Right ventricle myocardium superior (tissue), 1 donor: ENCODE results near the gene ACOX1. TPM values are rescaled to one million over a fixed set of nuclear protein-coding genes. Genes with fewer than 3 reads are reported as not detected.

Source experiments
- ATAC-seq: fragments of 200-7000 bp; cut with Tn5 transposase; one replicate; pipeline ENCODE4 v1.9.1; 2020; ENCODE audit warnings: mild to moderate bottlenecking; ENCODE audit not compliant: poor library complexity
- DNase-seq: peaks from one replicate; pipeline ENCODE4 v3.0.0-alpha.2; 2020
- intact Hi-C: fragments of 100-400 bp; cut with DNase I; formaldehyde crosslinking; loops from one replicate; pipeline ENCODE4 v1.11.2; 2022
- total RNA-seq: library from RNA; stranded (reverse); fragmentation: NEBNext Ultra II Directional; extraction: Animal tissue kit (Norgen Biotek cat#: 25700); gene quantifications from one replicate; pipeline ENCODE4 v1.2.1, GENCODE V29; 2021
- donor health status: DM: no; HTN: yes; CAD: no; lungs with severe emphysema.

The ACOX1 gene
- total RNA-seq, 1 donor from 2014 or later: 83.6 TPM

DNA sequence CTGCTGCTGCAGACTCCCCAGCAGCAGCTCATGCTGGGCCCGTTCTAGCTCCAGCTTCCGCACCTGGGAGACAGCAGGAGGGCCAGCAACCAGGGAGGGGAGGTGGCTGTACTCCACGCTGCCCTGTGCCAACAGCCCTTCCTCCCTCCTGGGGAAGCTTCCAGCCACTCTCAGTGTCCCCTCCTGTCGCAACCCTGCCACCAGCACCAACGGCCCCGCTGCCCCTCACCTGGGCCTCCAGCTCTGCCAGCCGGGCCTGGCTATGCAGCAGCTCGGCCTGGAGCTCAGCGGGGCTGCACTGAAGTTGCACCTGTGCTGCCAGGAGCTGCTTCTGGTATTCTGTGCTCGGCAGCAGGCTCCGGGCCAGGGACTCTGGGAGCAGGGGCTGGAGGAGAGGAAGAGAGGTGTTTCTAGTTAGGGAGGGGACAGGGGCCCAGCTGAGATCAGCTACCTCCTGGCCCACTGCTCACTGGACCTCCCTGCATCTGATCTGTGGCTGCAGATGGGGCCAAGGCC, 58.9 kb downstream of the ACOX1 start:
- ATAC-seq (peak; percentile 27), DNase-seq (no peak)
- intact Hi-C loops: no loop called here

DNA sequence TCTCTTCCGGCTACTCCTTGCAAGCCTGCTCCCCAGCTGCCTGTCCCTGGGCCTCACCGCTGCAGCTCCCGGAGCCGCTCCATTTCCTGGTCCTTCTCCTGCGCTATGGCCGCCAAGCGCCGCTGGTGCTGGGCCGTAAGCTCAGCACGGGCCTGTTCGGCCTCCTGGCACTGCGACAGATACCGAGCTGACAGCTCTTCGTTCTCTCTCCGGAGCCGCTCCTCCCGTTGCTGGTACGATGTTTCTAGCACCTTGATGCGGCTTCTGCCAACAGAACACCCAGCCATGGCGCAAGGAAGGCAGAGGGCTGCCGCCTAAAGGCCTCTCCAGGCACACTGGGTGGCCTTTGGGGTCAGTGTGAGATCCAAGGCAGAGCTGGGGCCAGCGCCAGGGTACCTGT, 59.4 kb downstream of the ACOX1 start:
- ATAC-seq: no peak
- intact Hi-C loops: no loop called here
- DNase-seq: no peak

DNA sequence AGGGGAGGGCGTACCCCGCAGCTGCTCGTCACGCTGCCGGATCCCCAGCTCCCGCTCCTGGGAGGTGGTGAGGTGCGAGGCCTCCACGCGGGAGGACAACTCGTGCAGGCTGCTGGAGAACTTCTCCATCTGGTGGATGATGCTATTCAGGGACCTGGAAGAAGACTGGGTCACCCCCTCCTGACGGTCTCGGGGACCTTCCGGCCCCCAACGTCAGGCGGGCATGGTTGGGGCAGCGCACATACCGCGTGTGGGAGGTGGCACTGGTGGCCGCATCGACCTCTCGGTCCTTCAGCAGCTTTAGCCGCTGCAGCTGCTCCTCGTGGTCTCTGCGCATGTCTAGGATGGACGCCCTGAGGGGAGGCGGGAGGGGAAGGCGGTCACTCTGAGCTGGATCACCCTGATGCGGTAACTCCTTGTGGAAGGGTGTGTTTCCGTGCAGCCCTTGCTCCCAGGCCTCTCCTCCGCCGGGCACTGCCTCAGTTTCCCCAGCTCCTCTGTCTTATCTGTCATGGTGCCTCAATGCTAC, 61.0 kb downstream of the ACOX1 start:
- intact Hi-C loops: no loop called here
- DNase-seq (no peak), ATAC-seq (no peak)

DNA sequence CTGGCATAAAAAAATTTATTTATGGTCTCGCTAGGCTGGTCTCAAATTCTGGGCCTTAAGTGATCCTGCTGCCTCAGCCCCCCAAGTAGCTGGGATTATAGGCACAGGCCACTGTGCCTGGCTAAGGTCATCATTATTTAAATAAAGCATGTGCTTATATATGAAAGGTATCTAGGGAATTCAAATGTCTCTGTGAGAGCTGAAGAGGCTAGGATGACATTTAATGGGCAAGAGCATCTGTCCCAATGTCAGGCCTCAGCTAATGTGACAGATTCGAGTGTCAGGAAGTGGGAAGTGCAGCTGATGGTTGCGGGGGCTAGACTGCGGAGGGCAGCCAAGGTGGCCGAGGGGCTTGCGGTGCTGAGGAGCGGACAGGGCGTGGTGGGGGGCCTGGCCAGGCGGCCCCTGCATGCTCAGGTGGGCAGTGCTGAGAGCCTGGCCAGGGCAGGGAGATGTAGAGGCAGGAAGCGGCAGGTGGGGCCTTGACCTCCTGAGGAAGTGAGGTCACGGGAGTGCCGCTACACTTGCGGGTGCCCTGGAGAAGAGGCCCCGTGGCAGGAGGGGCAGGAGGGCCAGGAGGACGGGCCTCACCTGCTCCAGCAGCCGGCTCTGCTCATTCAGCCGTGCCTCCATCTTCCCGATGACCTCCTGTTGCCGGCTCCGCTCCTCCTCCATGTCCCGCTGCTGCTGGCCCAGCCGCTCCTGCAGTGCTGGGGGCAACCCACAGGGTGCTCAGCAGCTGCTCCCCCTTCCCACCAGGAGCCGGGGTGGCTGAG, 61.6 kb downstream of the ACOX1 start:
- DNase-seq: no peak
- ATAC-seq: no peak

DNA sequence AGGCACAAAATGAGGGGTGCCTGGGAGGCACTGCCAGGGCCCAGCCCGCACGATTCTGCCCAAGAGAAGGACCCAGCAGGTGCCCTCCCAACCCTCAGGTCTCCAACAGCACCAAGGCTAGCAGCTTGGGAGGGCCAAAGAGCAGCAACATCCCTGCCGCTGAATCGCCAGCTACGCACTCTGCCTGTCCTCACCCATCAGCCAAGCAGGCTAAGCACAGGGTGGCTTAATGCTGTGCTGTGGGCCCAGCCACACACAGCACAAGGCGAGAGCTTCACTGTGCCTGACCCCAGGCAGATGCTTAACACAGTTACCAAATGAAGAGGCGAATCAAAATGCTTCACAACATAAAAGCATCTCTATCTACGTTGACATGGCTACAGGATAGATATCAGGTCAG, 63.7 kb downstream of the ACOX1 start:
- intact Hi-C loops: no loop called here

More for the DNA sequence above, 61.6 kb downstream of the ACOX1 start:
- intact Hi-C loops: no loop called here

DNA sequence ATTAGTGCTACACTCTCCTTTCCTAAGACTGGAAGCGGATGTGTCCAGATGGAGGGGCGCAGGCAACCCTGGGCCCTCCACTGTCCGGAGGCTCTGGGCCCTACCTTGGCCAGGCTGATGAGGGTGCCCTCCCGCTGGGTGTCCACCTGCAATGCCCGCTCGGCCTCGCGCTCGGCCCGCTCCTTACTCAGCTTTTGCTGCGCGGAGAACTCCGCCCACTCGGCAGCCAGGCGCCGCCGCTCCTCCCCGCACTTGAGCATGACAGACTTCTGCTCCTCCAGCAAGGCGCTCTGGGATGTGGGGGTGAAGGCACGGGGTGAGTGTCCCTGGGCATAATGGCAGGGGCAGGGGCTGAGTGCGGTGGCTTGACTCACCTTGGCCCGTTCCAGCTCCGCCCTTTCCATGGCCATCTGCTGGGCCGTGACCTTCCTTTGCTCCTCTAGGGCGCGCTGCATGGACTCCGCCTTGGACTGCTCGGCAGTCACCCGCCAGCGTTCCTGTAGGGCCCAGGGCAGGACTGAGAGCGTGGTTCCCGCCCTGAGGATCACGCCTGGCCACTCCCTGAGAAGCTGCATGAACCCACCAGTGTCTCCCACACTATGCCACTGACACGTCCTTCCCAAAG, 64.2 kb downstream of the ACOX1 start:
- intact Hi-C loops: no loop called here
- ATAC-seq (no peak), DNase-seq (no peak)

More for the DNA sequence above, 63.7 kb downstream of the ACOX1 start:
- DNase-seq: no peak
- ATAC-seq: no peak

DNA sequence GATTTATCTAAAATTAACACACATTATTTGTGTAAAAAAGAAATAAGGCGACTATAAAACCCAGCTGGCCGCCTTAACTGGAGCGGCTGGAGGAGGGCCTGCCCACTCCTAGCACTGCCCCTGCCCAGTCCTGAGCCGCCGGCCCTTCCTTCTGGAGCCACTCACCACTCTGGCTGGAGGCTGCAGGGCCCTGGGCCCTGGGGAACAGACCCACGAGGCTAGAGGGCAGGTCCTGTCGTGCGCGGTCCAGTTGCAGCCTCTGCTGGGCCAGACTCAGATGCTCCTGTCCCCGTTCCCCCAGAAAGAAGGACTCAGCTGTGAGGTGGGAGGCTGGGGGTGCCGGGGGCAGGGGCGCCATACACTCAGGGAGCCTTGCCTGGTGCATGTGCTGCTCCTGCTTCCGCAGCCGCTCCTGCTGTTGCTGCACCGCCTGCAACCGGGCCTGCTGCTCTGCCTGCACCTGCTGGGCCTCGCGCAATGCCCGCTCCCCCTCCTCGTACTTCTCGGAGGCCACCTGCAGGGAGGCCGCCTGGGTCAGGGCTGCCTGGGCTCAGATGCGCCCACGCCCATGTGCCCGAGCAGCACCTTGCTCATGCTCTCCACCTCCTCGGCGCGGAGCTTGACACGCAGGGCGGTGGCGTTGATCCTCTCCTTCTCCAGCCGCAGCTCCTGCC, 65.3 kb downstream of the ACOX1 start:
- no peak for DNase-seq
- intact Hi-C loops: no loop called here

DNA sequence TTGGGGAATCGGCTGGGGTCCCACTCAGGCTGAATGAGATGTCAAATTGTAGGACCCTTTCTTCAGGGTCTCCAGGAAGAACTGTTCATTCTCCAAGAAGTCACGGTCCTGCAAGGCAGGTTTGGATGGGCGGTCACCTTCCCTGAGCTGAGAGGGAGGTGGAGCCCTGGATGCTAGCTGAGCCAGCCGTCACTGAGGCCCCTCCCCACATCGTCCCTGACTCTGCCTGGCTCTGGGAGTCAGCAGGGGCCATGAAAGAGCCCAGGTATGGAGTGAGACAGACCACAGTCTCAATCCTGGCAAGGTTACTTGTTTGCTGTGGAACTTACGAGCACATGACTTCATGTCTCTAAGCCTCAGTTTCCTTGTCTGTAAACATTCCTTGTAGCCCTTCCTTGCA, 68.3 kb downstream of the ACOX1 start:
- no peak for ATAC-seq
- intact Hi-C loops: no loop called here
- no peak for DNase-seq

More for the DNA sequence above, 65.3 kb downstream of the ACOX1 start:
- no peak for ATAC-seq

DNA sequence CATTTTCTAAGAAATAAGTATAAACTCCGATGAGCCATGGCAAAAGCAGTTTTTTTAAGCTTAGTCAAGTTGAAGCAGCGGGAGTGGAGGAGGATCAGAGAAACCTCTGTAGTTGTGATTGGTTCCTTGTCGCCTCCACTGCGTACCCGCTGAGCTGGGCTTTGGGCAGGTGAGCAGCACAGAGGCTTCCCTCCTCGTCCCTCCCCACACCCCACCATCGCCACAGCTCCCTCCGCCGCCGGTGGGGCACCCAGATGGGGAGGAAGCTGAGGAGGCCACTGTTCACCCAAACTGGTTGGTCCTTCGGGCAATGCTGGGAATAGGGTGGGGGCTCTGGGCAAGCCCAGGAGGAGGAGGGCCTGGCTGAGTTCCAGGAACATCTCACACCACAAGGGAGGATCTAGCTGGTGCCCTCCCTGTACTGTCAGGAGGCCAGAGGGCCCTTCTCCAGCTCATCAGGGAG, 69.1 kb downstream of the ACOX1 start:
- intact Hi-C loops: no loop called here
- ATAC-seq (peak; percentile 5), DNase-seq (peak; percentile 50)

DNA sequence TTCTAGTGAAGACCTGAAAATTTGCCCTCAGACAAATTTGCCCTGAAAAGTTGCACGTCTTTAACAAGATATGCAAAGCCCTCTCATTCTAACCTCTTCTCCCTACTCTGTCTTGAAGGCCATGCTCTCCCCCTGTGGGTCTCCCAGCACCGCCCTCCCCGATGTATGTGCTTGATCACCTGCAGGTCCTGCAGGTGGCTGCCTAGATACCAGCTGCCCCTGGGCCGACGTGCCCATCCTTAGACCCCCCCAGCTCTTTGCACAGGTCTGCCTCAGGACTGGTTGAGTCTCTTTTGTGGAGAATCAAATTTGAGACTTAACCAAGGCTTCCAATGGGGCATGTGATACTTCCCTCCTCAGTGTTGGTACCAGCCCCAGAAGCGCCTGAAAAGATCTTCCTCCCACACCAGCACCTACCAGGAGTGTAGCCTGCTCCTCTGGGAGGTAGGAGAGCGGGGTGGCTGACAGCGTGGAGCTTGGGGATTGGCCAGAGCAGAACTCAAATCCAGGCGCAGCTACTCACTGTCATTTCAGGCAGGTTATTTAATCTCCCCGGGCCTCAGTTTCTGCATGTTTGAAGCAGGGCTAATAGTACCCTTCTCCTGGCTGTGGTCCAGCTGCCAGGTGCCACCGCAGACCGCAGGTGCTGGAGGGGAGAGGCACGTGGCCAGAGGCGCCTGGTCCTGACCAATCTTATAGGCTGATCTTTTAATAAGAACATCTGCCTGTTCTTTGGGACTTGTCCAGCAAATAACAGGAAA, 69.7 kb downstream of the ACOX1 start:
- DNase-seq: no peak
- ATAC-seq: no peak
- intact Hi-C loops: no loop called here

DNA sequence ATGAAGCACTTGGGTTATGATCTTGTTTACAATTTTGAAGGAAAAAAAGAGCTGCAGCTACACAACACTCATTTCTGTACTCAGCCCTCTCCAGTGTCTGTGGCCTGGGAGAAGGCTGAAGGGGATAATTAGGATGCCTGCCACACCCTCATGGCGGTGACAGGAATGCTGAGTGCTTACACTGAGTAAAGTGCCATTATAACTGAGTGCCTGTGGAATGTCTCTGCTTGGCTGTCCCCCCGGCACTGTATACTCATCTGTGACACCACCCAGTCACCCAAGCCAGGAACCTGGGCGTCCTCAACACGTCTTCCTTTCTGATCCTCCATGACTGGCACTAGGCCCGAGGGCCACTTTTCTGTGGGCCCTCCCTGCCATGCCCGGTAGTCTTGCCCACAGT, 70.8 kb downstream of the ACOX1 start:
- intact Hi-C loops: no loop called here
- DNase-seq (peak; percentile 86), ATAC-seq (peak; percentile 69)

DNA sequence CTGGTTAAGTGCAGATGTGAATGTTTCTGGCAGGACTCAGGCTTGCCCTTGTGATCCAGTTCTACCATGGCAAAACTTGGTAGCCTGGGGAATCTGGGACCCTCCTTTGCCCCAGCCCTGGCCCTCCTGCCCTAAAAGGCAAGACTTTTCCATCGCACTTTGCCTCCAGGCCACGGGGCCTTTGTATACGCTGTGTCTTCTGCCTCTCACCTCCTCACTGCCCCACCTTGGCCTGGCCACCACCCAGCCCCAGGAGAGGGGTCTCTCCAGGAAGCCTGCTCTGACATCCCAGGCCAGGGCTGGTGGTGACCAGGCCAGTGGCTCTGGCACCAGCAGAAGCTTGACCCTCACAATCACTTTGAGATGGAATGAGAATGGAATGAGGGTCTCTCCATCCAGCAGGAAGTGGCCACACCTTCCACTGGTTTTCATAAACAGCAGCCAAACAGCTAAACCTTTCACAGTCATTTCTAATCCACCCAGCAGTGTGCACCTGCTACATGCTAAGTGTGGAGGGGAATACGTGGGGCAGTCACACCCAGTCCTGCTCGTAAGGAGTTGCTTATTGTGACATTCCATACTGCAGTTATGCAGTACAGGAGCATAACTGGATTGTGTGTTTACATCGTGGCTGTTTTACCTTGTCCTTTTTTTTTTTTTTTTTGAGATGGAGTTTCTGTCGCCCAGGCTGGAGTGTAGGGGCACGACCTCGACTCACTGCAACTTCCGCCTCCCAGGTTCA, 72.7 kb downstream of the ACOX1 start:
- ATAC-seq (no peak), DNase-seq (no peak)
- intact Hi-C loops: no loop called here

DNA sequence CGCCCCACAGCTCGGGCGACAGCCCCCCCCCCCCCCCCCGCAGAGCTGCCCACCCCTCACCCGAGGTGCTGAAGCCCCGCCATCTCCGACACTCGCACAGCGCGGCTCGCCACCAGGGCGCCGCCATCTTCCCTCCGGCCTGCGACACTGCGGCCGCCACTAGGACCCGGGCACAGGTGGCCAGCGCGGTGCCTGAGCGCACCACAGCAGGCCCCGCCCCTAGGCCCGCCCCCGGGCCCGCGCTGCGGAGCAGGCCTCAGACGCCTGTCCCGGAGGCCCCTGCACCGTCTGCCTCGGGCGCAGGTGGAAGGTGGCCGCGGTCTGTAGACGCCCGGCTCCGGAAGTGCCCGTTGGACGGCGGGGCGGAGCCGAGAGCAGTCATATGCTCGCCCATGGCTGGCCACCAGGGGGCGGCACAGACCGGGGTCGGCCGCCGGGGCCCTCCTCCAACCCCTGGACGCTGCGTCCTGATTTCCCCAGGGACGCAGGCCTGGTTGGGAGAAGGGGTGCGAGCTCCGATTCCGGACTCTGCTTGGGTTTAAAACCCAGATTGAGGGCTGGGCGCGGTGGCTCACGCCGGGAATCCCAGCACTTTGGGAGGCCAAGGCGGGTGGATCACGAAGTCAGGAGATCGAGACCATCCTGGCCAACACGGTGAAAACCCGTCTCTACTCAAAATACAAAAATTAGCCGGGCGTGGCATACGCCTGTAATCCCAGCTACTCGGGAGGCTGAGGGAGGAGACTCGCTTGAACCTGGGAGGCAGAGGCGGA, 74.0 kb downstream of the ACOX1 start, which contains the start of gene MRPL38:
TSS of gene MRPL38 (minus strand) at position 136 of the 773 bp plus-strand sequence. CDS start at position 127, 9 bp downstream.
- intact Hi-C loops: loop anchor here (1.0 kb wide), 1 partner anchor 100 kb away; no protein-coding TSS in a partner anchor
- peak; percentile 91 for ATAC-seq
- peak; percentile 95 for DNase-seq

DNA sequence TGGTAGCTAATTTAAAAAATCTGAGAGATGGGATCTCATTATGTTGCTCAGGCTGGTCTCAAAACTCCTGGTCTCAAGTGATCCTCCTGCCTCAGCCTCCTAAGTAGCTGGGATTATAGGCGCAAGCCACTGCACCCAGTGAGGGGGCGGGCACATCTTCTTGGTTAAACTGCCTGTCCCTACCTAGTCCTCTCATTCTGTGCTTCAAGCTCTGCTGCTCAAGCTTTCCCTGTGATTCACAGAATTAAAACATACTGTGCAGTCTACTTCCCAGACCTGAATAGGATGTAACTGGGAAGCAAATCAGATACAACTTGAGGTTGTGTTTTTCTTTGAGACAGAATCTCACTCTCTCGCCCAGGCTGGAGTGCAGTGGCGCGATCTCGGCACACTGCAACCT, 76.6 kb downstream of the ACOX1 start:
- intact Hi-C loops: no loop called here
- DNase-seq: no peak
- ATAC-seq: no peak

DNA sequence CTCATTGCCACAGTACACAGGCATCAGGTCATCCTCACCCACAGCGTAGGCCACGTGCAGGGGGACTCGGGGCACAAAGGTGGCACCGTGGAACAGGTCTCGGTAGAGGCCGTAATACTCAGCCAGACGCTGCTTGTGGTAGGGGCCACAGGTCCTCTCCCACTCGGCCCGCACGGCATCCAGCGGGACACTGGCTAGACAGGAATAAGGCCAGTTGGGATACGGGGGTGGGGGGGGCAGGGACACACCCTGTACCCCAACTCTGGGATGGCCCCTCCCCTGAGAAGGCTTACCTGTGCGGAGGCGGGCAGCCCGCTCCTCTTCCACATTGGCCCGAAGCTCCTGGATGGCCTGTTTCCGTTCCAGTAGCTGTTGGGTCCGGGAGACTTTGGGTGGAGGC, 77.2 kb downstream of the ACOX1 start:
- DNase-seq (no peak), ATAC-seq (no peak)
- intact Hi-C loops: no loop called here

DNA sequence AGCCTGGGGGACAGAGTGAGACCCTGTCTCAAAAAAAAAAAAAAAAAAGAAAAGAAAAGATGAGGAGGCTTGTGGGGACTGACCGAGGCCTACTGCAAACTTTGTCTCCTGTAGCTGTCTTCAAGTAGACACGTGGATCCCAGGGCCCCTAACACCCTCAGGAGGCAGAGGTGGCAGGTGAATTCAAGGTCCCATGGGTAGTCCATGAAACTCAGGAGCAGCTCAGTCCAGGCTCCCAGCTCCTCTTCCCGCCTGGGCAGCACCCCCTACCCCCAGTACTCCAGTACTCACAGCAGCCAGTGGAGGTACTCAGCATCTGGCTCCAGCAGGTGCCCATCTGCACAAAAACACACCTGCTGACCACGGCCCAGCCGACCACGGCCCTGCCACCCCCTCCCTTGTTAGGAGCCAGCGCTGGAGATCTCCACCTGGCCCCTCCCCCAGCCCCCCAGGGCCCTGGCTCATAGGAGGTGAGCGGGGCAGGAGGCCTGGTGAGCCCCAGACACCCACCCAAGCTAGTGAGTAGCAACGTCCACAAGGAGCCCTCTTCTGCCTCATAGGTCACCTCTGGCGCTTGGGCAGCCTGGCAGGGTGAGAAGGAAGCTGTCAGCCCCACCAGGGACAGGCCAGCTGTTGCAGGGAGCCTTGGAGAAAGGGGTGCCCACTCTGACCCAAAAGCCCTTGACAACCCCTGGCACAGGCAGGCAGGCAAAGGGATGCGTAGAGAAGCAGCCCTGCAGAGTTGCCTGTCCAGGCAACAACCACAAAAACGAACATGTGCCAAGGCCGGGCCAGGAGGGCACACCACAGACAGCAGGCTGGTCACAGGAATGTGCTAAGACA, 78.1 kb downstream of the ACOX1 start:
- intact Hi-C loops: no loop called here
- ATAC-seq (no peak), DNase-seq (no peak)
